BLaER1 (cell line): ENCODE data around the gene LRRC49.
"Not testable (repeated sequence)": the region's sequence is repeated elsewhere in the genome, so short reads cannot be mapped to it uniquely, and the experiment has no call there.

Experiments
- H3K27ac ChIP-seq: shearing (Covaris generic); formaldehyde crosslinking; 2 replicates; pipeline ENCODE4 v1.8.1; 2022
- H3K27me3 ChIP-seq: shearing (Covaris generic); formaldehyde crosslinking; 2 replicates; pipeline ENCODE4 v1.8.1; 2022
- H3K36me3 ChIP-seq: shearing (Covaris generic); formaldehyde crosslinking; 2 replicates; pipeline ENCODE4 v1.8.1; 2022
- H3K4me1 ChIP-seq: shearing (Covaris generic); formaldehyde crosslinking; 2 replicates; pipeline ENCODE4 v1.8.1; 2022
- H3K4me2 ChIP-seq: shearing (Covaris generic); formaldehyde crosslinking; 2 replicates; pipeline ENCODE4 v1.8.1; 2022
- H3K4me3 ChIP-seq: shearing (Covaris generic); formaldehyde crosslinking; 2 replicates; pipeline ENCODE4 v1.8.1; 2022
- H3K9ac ChIP-seq: shearing (Covaris generic); formaldehyde crosslinking; 2 replicates; pipeline ENCODE4 v1.8.1; 2022
- H3K9me3 ChIP-seq: shearing (Covaris generic); formaldehyde crosslinking; 2 replicates; pipeline ENCODE4 v1.8.1; 2022
- H4K20me1 ChIP-seq: shearing (Covaris generic); formaldehyde crosslinking; 2 replicates; pipeline ENCODE4 v1.8.1; 2022
- Cebpa-rat ChIP-seq: shearing (Covaris generic); IDR thresholded peaks from 2 replicates; pipeline ENCODE4 v1.8.1; 2022

LRRC49 gene

DNA sequence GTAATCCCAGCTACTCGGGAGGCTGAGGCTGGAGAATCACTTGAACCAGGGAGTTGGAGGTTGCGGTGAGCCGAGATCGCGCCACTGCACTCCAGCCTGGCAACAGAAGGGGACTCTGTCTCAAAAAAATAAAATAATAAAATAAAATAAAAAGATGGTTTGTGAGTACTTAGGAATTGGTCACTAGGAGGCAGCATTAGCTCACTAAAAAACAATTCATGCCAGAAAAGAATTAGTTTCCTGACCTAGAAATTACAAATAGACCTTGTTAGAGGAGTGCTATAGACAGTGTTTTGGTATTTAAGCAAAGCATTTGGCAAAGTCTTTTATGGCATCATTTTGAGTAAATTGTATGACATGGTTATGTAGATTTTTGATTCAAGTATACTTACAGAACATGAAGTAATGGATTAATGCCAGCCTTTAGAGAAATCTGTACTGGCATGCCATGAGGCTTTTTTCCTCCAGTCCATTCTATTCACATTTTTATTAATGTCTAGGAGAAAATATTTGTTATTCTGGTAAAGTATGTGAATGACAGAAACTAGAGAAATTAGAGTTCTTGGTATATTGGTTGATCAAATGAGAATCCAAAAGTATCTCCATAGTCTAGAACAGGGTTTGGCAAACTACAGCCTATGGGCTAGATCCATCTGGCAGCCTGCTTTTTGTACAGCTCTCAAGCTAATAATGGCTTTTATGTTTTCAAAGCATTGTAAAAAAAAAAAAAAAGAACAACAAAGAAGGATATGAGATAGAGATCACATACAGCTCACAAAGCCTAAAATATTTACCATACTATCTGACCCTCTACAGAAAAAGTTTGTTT lies 81.6 kb downstream of the LRRC49 start:
- Histone ChIP-seq H3K9ac (no peak overlapping the region), H3K27me3 (no peaks in the 10 kb centered on the region), H3K36me3 (no peaks in the 10 kb centered on the region), H4K20me1 (no peaks in the 10 kb centered on the region), H3K27ac (no peak overlapping the region), H3K4me2 (no peak overlapping the region), H3K9me3 (peaks cover 3% of the 10 kb centered on the region; the same call in 1 of the 2 replicates), H3K4me3 (no peak overlapping the region), H3K4me1 (peaks cover 8% of the 10 kb centered on the region; the same call in 1 of the 2 replicates)
- TF ChIP-seq Cebpa-rat = no peak

DNA sequence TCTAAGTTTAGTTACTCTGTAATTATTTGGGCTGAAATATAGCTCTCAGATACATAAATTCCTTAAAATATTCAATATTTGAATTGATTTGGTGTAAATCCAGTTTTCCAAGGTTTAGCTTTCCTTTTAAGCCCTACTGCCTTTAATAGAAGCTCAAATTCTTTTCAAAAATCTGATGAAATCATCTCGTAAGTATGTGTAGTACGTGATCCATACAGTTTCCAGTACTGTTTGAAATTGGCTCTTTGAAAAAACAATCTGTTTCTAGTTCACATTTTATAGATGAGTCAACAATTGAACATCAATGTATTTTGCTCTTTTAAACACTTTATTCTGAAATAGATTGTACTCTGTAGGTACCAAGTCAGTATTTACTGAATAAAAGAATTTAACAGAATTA lies 84.2 kb downstream of the LRRC49 start:
- H3K27me3 ChIP-seq = no peaks in the 10 kb centered on the region
- no peak overlapping the region for H3K4me2 ChIP-seq
- H3K4me3 ChIP-seq = no peak overlapping the region
- no peaks in the 10 kb centered on the region for H4K20me1 ChIP-seq
- TF ChIP-seq Cebpa-rat = no peak
- H3K4me1 ChIP-seq = peaks cover 8% of the 10 kb centered on the region; the same call in 1 of the 2 replicates
- peaks cover 3% of the 10 kb centered on the region; the same call in 1 of the 2 replicates for H3K9me3 ChIP-seq
- no peaks in the 10 kb centered on the region for H3K36me3 ChIP-seq
- no peak overlapping the region for H3K27ac ChIP-seq
- H3K9ac ChIP-seq = no peak overlapping the region

DNA sequence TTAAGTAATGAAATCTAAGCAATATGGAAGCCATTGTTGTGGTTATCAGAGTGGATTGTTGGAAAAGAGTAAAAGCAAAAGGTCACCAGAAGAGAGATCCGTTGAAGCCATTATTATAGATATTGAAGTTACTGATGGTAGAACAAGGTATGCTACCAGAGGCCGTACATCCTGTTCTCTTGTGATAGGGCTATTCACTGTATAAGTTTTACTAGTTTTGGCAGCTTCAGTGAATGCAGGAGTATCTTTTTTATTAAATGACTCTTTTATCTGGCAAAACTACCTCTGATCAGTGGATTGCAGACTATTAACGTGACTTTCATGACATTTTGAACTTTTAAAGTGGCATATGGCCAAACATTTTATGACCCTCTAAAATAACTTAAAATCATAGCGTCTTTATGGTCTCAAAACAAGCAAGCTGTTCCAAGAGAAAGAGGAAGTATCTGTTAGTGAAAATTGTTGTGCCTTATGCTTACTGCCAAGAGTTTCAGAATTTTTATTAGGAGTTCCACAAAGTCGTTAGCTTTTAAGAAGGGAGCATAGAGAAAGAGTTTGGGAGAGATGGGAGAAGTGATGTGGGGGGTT lies 102.9 kb downstream of the LRRC49 start:
- Histone ChIP-seq H4K20me1 (no peaks in the 10 kb centered on the region), H3K36me3 (no peaks in the 10 kb centered on the region), H3K27ac (no peak overlapping the region), H3K4me2 (no peak overlapping the region), H3K4me3 (no peak overlapping the region), H3K27me3 (no peaks in the 10 kb centered on the region), H3K4me1 (no peaks in the 10 kb centered on the region), H3K9ac (no peak overlapping the region), H3K9me3 (peaks cover 16% of the 10 kb centered on the region)
- no peak for TF ChIP-seq Cebpa-rat

DNA sequence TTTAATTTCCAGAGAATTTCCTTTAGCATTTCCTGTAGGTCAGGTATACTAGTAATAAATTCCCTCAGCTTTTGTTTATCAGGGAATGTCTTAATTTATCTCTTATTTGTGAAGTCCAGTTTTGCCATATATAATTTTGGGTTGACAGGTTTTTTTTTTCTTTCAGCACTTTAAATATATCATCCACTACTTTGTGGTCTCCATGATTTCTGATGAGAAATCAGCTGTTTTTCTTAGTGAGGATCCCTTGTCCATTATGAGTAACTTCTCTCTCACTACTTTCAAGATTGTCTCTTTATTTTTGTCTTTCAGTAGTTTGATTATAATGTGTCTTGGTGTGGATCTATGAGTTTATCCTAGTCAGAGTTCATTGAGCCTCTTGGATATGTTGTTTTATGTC lies 105.7 kb downstream of the LRRC49 start:
- H3K4me1 ChIP-seq = peaks cover 8% of the 10 kb centered on the region
- no peaks in the 10 kb centered on the region for H3K36me3 ChIP-seq
- H3K9me3 ChIP-seq = peaks cover 10% of the 10 kb centered on the region
- no peak overlapping the region for H3K9ac ChIP-seq
- no peak overlapping the region for H3K4me3 ChIP-seq
- no peaks in the 10 kb centered on the region for H3K27me3 ChIP-seq
- no peak overlapping the region for H3K27ac ChIP-seq
- H4K20me1 ChIP-seq = no peaks in the 10 kb centered on the region
- no peak for TF ChIP-seq Cebpa-rat
- no peak overlapping the region for H3K4me2 ChIP-seq

- H4K20me1 ChIP-seq = no peaks in the 10 kb centered on the region
- no peak overlapping the region for H3K9ac ChIP-seq
- H3K4me3 ChIP-seq = no peak overlapping the region
- no peak overlapping the region for H3K27ac ChIP-seq
- peaks cover 8% of the 10 kb centered on the region for H3K4me1 ChIP-seq
- no peaks in the 10 kb centered on the region for H3K27me3 ChIP-seq
- TF ChIP-seq Cebpa-rat = no peak
- H3K4me2 ChIP-seq = no peak overlapping the region; the same call in 1 of the 2 replicates
- peaks cover 10% of the 10 kb centered on the region for H3K9me3 ChIP-seq
- no peaks in the 10 kb centered on the region for H3K36me3 ChIP-seq
Observed at GRCh38 chr15:71002316-71002715, 109.7 kb downstream of the LRRC49 start.

DNA sequence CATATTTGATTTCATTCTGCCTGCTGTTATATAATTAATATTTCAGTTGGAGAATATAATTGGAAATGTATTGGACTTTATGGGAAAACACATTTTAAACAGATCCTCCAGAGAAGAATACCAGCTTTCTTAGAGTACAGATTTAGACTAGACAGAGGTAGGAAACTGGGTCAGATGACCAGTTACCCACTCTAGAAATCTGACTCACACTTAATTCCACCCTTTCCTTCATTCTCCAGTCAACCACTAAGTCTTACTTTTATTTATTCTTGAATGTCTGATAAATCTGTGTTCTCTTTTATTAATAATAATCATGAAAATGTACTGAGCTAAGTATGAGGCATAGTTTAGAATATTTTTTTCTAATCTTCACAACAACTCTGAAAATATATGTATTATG lies 110.7 kb downstream of the LRRC49 start:
- H3K9ac ChIP-seq = no peak overlapping the region
- H3K9me3 ChIP-seq = peaks cover 10% of the 10 kb centered on the region

GRCh38 chr15:71004506-71004905 lies 111.9 kb downstream of the LRRC49 start:
- not testable (repeated sequence) for H3K27me3 ChIP-seq, H3K9me3 ChIP-seq, H3K36me3 ChIP-seq, H4K20me1 ChIP-seq, H3K9ac ChIP-seq, H3K4me3 ChIP-seq, H3K27ac ChIP-seq, H3K4me1 ChIP-seq, H3K4me2 ChIP-seq

More for the DNA sequence above, 110.7 kb downstream of the LRRC49 start:
- H3K27ac ChIP-seq = no peak overlapping the region
- H4K20me1 ChIP-seq = no peaks in the 10 kb centered on the region
- no peaks in the 10 kb centered on the region for H3K36me3 ChIP-seq
- no peak overlapping the region for H3K4me3 ChIP-seq
- H3K27me3 ChIP-seq = no peaks in the 10 kb centered on the region
- no peak overlapping the region for H3K4me2 ChIP-seq
- no peak for TF ChIP-seq Cebpa-rat
- peaks cover 8% of the 10 kb centered on the region for H3K4me1 ChIP-seq

GRCh38 chr15:71005895-71006294 lies 113.3 kb downstream of the LRRC49 start:
- H3K9ac ChIP-seq = no peak overlapping the region
- no peaks in the 10 kb centered on the region for H4K20me1 ChIP-seq
- H3K9me3 ChIP-seq = no peaks in the 10 kb centered on the region
- no peaks in the 10 kb centered on the region for H3K36me3 ChIP-seq
- H3K4me2 ChIP-seq = no peak overlapping the region
- no peaks in the 10 kb centered on the region for H3K27me3 ChIP-seq
- no peak overlapping the region for H3K4me3 ChIP-seq
- H3K27ac ChIP-seq = no peak overlapping the region
- TF ChIP-seq Cebpa-rat = no peak
- peaks cover 8% of the 10 kb centered on the region for H3K4me1 ChIP-seq

GRCh38 chr15:71008250-71008870 lies 115.7 kb downstream of the LRRC49 start:
- Histone ChIP-seq H3K27me3 (no peaks in the 10 kb centered on the region), H3K9me3 (no peaks in the 10 kb centered on the region), H4K20me1 (no peaks in the 10 kb centered on the region), H3K9ac (no peak overlapping the region), H3K4me3 (no peak overlapping the region), H3K4me1 (no peaks in the 10 kb centered on the region), H3K36me3 (no peaks in the 10 kb centered on the region), H3K27ac (no peak overlapping the region), H3K4me2 (no peak overlapping the region)
- TF ChIP-seq Cebpa-rat = no peak

DNA sequence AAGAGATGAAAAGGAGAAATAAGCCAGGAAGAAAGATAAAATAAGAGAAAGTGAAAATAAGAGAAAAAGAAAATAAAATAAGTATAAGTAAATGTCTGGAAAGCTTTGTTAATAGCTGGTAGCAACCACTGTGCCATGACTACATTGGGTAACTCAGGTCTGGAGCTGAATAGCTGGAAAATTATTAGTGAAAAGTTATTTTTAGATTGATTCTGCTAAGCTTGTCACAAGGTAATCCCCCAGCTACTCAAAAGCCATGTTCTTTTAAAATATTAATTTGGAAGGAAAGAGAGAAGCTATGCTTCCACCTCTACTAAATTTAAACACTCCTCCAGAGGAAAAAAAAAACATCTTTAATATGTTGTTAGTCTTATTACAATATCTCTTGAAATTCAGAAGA lies 117.8 kb downstream of the LRRC49 start:
- Histone ChIP-seq H3K9me3 (no peaks in the 10 kb centered on the region), H3K27ac (no peak overlapping the region), H3K4me2 (no peak overlapping the region), H3K4me1 (no peaks in the 10 kb centered on the region), H4K20me1 (no peaks in the 10 kb centered on the region), H3K9ac (no peak overlapping the region), H3K27me3 (no peaks in the 10 kb centered on the region), H3K36me3 (no peaks in the 10 kb centered on the region), H3K4me3 (no peak overlapping the region)
- TF ChIP-seq Cebpa-rat = no peak
